Measurements from ENCODE around the gene CAMK2B. TPM values are rescaled to one million over a fixed set of nuclear protein-coding genes. Genes with fewer than 3 reads are reported as not detected.

CAMK2B gene
- total RNA-seq, 1 donor from 2014 or later = 9.3 TPM

GRCh38 chr7:44195889-44196288, 129.5 kb downstream of the CAMK2B start:
- no peaks in the 10 kb centered on the region for H3K4me1 Mint-ChIP-seq (ENCODE audit: low read depth)
- no peak overlapping the region for H3K27ac Mint-ChIP-seq
- peaks cover 15% of the 10 kb centered on the region for H3K27me3 Mint-ChIP-seq
- TF ChIP-seq CTCF (IDR thresholded peaks at IDR 0.05; ENCODE audit: unreplicated experiment) = no peak
- no peaks in the 10 kb centered on the region for H3K9me3 Mint-ChIP-seq (ENCODE audit: low read depth)
- no peak for DNase-seq (ENCODE audit: low spot score, unreplicated experiment)
- no peak overlapping the region for H3K4me3 Mint-ChIP-seq (ENCODE audit: low read depth)
- H3K36me3 Mint-ChIP-seq (ENCODE audit: insufficient read depth) = no peaks in the 10 kb centered on the region

GRCh38 chr7:44194562-44195145, 130.7 kb downstream of the CAMK2B start:
- no peaks in the 10 kb centered on the region for H3K4me1 Mint-ChIP-seq (ENCODE audit: low read depth)
- no peak for TF ChIP-seq CTCF (IDR thresholded peaks at IDR 0.05; ENCODE audit: unreplicated experiment)

GRCh38 chr7:44194069-44194468, 131.3 kb downstream of the CAMK2B start:
- DNase-seq (ENCODE audit: low spot score, unreplicated experiment) = no peak
- no peak for TF ChIP-seq CTCF (IDR thresholded peaks at IDR 0.05; ENCODE audit: unreplicated experiment)
- Mint-ChIP-seq H3K4me3 (ENCODE audit: low read depth) (no peak overlapping the region), H3K27ac (no peak overlapping the region), H3K27me3 (peaks cover 15% of the 10 kb centered on the region), H3K4me1 (ENCODE audit: low read depth) (no peaks in the 10 kb centered on the region), H3K36me3 (ENCODE audit: insufficient read depth) (no peaks in the 10 kb centered on the region), H3K9me3 (ENCODE audit: low read depth) (no peaks in the 10 kb centered on the region)

More at GRCh38 chr7:44194562-44195145, 130.7 kb downstream of the CAMK2B start:
- Mint-ChIP-seq H3K27ac (no peak overlapping the region), H3K27me3 (peaks cover 15% of the 10 kb centered on the region), H3K9me3 (ENCODE audit: low read depth) (no peaks in the 10 kb centered on the region), H3K4me3 (ENCODE audit: low read depth) (no peak overlapping the region), H3K36me3 (ENCODE audit: insufficient read depth) (no peaks in the 10 kb centered on the region)
- DNase-seq (ENCODE audit: low spot score, unreplicated experiment) = no peak

- H3K27me3 Mint-ChIP-seq = peaks cover 15% of the 10 kb centered on the region
- no peak overlapping the region for H3K27ac Mint-ChIP-seq
- TF ChIP-seq CTCF (IDR thresholded peaks at IDR 0.05; ENCODE audit: unreplicated experiment) = no peak
- H3K4me3 Mint-ChIP-seq (ENCODE audit: low read depth) = no peak overlapping the region
- H3K4me1 Mint-ChIP-seq (ENCODE audit: low read depth) = no peaks in the 10 kb centered on the region
- no peak for DNase-seq (ENCODE audit: low spot score, unreplicated experiment)
- no peaks in the 10 kb centered on the region for H3K36me3 Mint-ChIP-seq (ENCODE audit: insufficient read depth)
- no peaks in the 10 kb centered on the region for H3K9me3 Mint-ChIP-seq (ENCODE audit: low read depth)
Observed at GRCh38 chr7:44193011-44193802, 132.2 kb downstream of the CAMK2B start.

- DNase-seq (ENCODE audit: low spot score, unreplicated experiment) = no peak
- peaks cover 8% of the 10 kb centered on the region for H3K27me3 Mint-ChIP-seq
- H3K36me3 Mint-ChIP-seq (ENCODE audit: insufficient read depth) = no peaks in the 10 kb centered on the region
- no peak for TF ChIP-seq CTCF (IDR thresholded peaks at IDR 0.05; ENCODE audit: unreplicated experiment)
- H3K9me3 Mint-ChIP-seq (ENCODE audit: low read depth) = no peaks in the 10 kb centered on the region
- no peaks in the 10 kb centered on the region for H3K4me1 Mint-ChIP-seq (ENCODE audit: low read depth)
- H3K4me3 Mint-ChIP-seq (ENCODE audit: low read depth) = no peak overlapping the region
- no peak overlapping the region for H3K27ac Mint-ChIP-seq
Observed at GRCh38 chr7:44191171-44191570, 134.2 kb downstream of the CAMK2B start.

Data from progenitor cell of endocrine pancreas (in vitro differentiated cells).